ENCODE measurements around the gene KIAA1586. TPM values are rescaled to one million over a fixed set of nuclear protein-coding genes. Genes with fewer than 3 reads are reported as not detected.
"Not testable (repeated sequence)": the region's sequence is repeated elsewhere in the genome, so short reads cannot be mapped to it uniquely, and the experiment has no call there.

KIAA1586 gene
- total RNA-seq (2011; cell fraction: chromatin; rRNA removed; ENCODE audit: low replicate concordance) = 9.7 and 51.7 TPM in 2 replicates
- 6.2 and 8.0 TPM in 2 replicates for total RNA-seq (2011; cell fraction: nucleolus; rRNA removed)
- 13.3 and 20.0 TPM in 2 replicates for total RNA-seq (2011; cell fraction: nucleoplasm; rRNA removed)
- total RNA-seq (2014; rRNA removed) = 21.2 and 26.1 TPM in 2 replicates
- 43.6 and 53.4 TPM in 2 replicates for total RNA-seq (2014; rRNA removed; fragmentation: Illumina TruSeq; extraction: Trizol)
- total RNA-seq (2015; rRNA removed; fragmentation: Illumina TruSeq; extraction: Trizol) = 32.8 and 37.6 TPM in 2 replicates
- total RNA-seq (2021) = 29.1 and 29.5 TPM in 2 replicates
- polyA plus RNA-seq (2011; rRNA removed) = 17.3 and 24.7 TPM in 2 replicates
- polyA plus RNA-seq (2011; cell fraction: cytosol; rRNA removed) = 2.2 and 4.3 TPM in 2 replicates
- 6.7 and 7.0 TPM in 2 replicates for polyA plus RNA-seq (2011; cell fraction: nucleus; rRNA removed)
- 13.7 and 16.9 TPM in 2 replicates for polyA plus RNA-seq (2012)
- 25.5 and 31.1 TPM in 2 replicates for polyA plus RNA-seq (2014; fragmentation: Illumina TruSeq; extraction: Trizol)
- polyA plus RNA-seq (2014; fragmentation: Nextera tagmentation; extraction: Ambion mirVana) = 10 to 100 TPM; 27.2 to 34.0 TPM
- 23.4 and 24.1 TPM in 2 replicates for polyA plus RNA-seq (2014; rRNA removed)
- 27.6 and 32.5 TPM in 2 replicates for polyA minus RNA-seq (2011; rRNA and poly(A)+ RNA removed)
- 22.6 and 24.5 TPM in 2 replicates for polyA minus RNA-seq (2011; cell fraction: cytosol; rRNA and poly(A)+ RNA removed)
- 10.5 and 18.7 TPM in 2 replicates for polyA minus RNA-seq (2011; cell fraction: nucleus; rRNA and poly(A)+ RNA removed)
- percentile 96 among the genes with signal in this experiment for Bru-seq, nascent RNA
- BruChase-seq, experiment 1, labeled RNA remaining after a 2-hour chase = percentile 97 among the genes with signal in this experiment
- percentile 95 among the genes with signal in this experiment for BruChase-seq, experiment 2, labeled RNA remaining after a 6-hour chase
- long read RNA-seq, experiment 1, transcript KIAA1586-201 (4 exons, 2,933 nt) = major isoform, 145 of 191 reads
- long read RNA-seq, experiment 1, transcript KIAA1586-203 (3 exons, 2,883 nt) = minor isoform, 13 of 191 reads
- long read RNA-seq, experiment 1, partial matches to known transcripts = 24 of 191 reads
- long read RNA-seq, experiment 1, other reads (novel, unspliced or antisense) = 8 of 191 reads
- long read RNA-seq, experiment 2, transcript KIAA1586-201 (4 exons, 2,933 nt) = major isoform, 5 of 25 reads
- long read RNA-seq, experiment 2, partial matches to known transcripts = 1 of 25 reads
- long read RNA-seq, experiment 2, other reads (novel, unspliced or antisense) = 19 of 25 reads
- long read RNA-seq, experiment 3, transcript KIAA1586-201 (4 exons, 2,933 nt) = major isoform, 25 of 31 reads
- long read RNA-seq, experiment 3, partial matches to known transcripts = 3 of 31 reads
- long read RNA-seq, experiment 3, other reads (novel, unspliced or antisense) = 1 of 31 reads

DNA sequence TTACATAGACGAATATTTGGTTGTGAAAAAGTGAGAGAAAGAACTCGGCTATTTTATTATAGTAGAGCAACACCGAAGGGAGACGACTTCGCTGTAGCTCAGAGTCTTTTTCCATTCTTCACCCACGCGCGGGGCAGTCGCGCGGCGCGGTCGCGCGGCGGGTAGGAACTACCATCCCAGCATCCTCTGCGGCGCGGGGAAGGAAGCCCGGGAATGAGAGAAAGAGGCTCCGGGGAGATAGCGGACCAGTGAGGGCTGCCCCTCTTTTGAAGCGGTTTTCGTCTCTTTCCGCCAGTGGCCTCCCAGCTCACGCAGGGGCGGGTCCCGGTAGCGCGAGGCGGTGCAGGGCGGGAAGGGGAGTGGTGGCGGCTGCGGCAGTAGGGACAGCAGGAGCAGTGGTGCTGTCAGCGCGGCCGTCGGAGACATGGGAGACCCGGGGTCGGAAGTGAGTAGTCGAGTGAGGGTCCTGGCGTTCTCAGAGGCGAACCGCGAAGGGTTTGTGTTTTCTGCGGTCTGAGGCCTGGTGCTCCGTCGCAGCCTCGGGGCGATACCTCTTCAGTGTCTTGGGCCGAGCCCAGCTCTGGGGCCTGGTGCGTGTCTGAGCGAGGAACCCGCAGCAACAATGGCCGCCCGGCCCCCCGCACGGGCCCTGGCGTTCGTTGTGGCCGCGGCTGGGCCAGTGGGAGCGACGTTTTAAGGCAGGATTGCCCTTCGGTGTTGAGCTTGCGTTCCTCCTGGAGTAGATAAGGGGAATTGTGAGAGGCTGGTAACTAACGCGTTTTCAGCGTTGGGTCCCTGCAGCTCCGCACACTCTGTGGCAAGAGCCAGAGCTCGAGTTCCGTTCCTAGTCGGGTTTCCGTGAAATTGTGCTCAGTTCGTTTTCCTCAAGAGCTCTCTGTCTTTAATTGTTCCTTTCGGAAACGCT lies at the start of gene KIAA1586:
Gene KIAA1586, plus strand, starts transcription at position 362 of the 925 bp plus-strand sequence. Its CDS starts 63 bp downstream, at position 425.
- peak; percentile 99 for FAIRE-seq
- in situ Hi-C loops (cut with MboI); TF ChIP-seq JUN (CRISPR knock-in tag; IDR thresholded peaks at IDR 0.05; ENCODE audit: borderline replicate concordance); JUND (tag; IDR thresholded peaks at IDR 0.05; ENCODE audit: borderline replicate concordance, low read depth, low read length): not testable (repeated sequence)
- TF ChIP-seq SMAD4 (CRISPR knock-in tag; conservative IDR thresholded peaks at IDR 0.05) (peak; percentile 72), ERF (CRISPR knock-in tag; IDR thresholded peaks at IDR 0.05) (0 out of 2 replicates have a peak, but pooled peaks have one; percentile 69), JUN (IDR thresholded peaks at IDR 0.05; ENCODE audit: borderline replicate concordance, low read depth, low read length) (peak; percentile 53; the same call in 1 of the 2 replicates), PHF20 (IDR thresholded peaks at IDR 0.05; ENCODE audit: partially characterized antibody) (peak; percentile 13), E2F8 (IDR thresholded peaks at IDR 0.05; ENCODE audit: low read depth, partially characterized antibody) (peak; percentile 76), MTA3 (IDR thresholded peaks at IDR 0.05; ENCODE audit: borderline replicate concordance) (peak; percentile 88), JUND (IDR thresholded peaks at IDR 0.05; ENCODE audit: borderline replicate concordance, low read depth, low read length) (peak; percentile 7; the same call in 1 of the 2 replicates), ZNF511 (CRISPR knock-in tag; IDR thresholded peaks at IDR 0.05) (peak; percentile 82; the same call in 1 of the 2 replicates)
- TF ChIP-seq, protein P1, sequence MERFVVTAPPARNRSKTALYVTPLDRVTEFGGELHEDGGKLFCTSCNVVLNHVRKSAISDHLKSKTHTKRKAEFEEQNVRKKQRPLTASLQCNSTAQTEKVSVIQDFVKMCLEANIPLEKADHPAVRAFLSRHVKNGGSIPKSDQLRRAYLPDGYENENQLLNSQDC (CRISPR knock-in tag; IDR thresholded peaks at IDR 0.05) = peak; percentile 84

More for the DNA sequence above, at the start of gene KIAA1586:
- H3K36me3 ChIP-seq (ENCODE audit: control insufficient read depth, insufficient read depth, low read length) = peaks cover 33% of the 10 kb centered on the region
- DNase-seq (ENCODE audit: extremely low read depth in 1 of 4, low spot score in 3 of 4) (peak; percentile 83 to 95 (median 86)), ATAC-seq (peak; percentile 93)
- CTCF ChIA-PET (ENCODE audit: low intra/inter-chr PET ratio); H3K9me3 ChIP-seq (replicated peaks; ENCODE audit: control insufficient read depth, insufficient read depth, low read depth, low read length); H4K20me1 ChIP-seq (replicated peaks; ENCODE audit: control insufficient read depth, insufficient read depth, low read length); BruUV-seq (replicated peaks); H3K9me1 ChIP-seq (ENCODE audit: control insufficient read depth, insufficient read depth, low read length); H3K27me3 ChIP-seq (ENCODE audit: control insufficient read depth in 2 of 2, insufficient read depth in 2 of 2, low read length in 2 of 2): not testable (repeated sequence)
- H3K27ac ChIP-seq (ENCODE audit: extremely low read depth, low read depth, low read length) = peak within 1 kb of the TSS; percentile 87
- peak within 1 kb of the TSS; percentile 71 for H3K4me2 ChIP-seq (ENCODE audit: insufficient read depth, low read length)
- peak within 1 kb of the TSS; percentile 67 for H2AFZ ChIP-seq (ENCODE audit: low read depth, low read length)
- H3K79me2 ChIP-seq (ENCODE audit: control insufficient read depth, insufficient read depth, low read length) = peaks cover 45% of the 10 kb centered on the region
- intact Hi-C loops (cut with micrococcal nuclease) = loop anchor here (5.0 kb wide), 1 partner anchor 126 kb away; the partner anchor contains the start of gene BAG2
- POLR2A ChIA-PET = interaction anchor here (0.6 to 1.5 kb wide), 7 partner anchors 8 to 175 kb away, joined by 3 to 5 read pairs (median 3); partner anchors contain the start of gene BEND6
- H3K4me1 ChIP-seq (replicated peaks in 1 of 2; ENCODE audit: control insufficient read depth in 2 of 2, insufficient read depth in 2 of 2, low read length in 2 of 2) = peaks cover 6 to 10% of the 10 kb centered on the region in 2 experiments; a peak in 4 of 5 replicates
- H3K9ac ChIP-seq (ENCODE audit: insufficient read depth in 1 of 2, low read depth in 2 of 2, low read length in 2 of 2) = peak within 1 kb of the TSS; percentile 79 to 90
- WGBS (ENCODE audit: insufficient coverage, low coverage, missing lambda C conversion rate) = under 1% methylated on average over 23 of the region's 78 CpGs
- peak within 1 kb of the TSS; percentile 44 for H3K4me3 ChIP-seq
